Measurements from ENCODE around the gene TOLLIP.

The TOLLIP gene

DNA sequence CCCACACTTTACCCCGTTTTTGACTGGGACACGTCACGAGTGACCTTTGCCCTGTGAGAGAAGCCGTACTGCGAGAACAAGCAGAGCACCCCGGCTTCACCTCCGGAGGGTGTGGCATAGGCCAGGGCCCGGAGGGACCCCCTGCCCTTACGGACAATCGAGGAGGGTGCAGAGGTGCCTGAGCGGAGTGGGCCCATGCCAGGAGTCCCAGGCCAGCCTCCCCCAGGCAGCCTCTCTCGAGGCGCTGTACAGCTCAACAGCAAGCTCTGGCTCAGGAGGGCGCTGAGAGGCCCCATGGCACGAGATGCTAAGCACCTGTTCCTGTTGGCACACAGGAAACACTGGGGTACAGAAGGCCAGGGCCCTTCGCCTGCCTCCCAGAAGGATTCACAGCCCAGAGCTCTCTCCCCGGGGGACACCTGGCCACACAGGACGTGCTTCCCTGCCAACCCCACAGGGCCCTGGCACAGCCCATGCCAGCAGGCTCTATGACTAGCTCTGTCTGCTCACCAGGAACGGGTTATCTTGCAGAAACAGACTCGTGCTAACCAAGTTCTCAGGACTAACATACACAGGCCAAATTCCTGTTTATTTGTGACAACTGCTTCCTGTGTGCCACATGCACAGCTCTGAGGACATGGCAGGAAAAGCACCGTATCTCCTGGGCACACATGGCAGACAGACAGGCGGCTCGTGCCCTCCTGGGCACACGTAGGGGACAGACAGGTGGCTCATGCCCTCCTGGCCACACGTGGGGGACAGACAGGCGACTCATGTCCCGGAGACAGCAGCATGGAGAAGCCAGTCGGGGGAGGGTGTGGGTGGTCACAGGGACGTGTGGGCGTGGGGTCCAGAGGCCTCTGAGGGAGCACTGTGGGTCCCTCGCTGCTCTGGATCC lies 11.6 kb downstream of the TOLLIP start:
- TF ChIP-seq MAX (IDR thresholded peaks at IDR 0.05; ENCODE audit: low read depth, low read length): no peak
- no peak overlapping the region for H3K4me3 ChIP-seq (ENCODE audit: low read depth, low read length)

DNA sequence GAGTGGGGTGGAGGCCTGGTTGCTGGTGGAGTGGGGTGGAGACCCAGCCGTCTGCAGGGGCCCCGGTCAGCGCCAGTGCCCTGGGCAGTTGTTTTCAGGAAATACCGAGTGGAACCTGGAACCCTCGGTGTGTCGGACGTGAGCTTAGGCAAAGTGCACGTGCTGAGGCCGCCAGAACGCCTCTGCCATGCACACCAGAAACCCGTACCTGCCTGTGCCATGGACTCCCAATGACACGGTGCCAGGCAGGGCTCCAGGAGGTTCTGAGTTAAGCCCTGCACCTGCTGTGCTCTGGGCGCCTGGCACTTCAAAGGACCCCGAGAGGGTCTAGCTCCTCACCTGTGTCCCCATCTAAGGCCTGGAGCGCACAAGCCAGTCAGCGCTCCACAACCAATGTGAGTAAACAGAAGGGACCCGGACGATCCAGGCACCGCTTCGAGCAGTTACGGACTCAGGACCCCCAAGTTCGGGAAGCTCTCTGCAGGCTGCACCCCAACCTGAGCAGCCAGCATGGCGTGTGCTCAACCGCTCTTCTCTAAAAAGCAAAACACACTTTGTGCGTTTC lies 12.3 kb downstream of the TOLLIP start:
- TF ChIP-seq POLR2A (IDR thresholded peaks at IDR 0.05; ENCODE audit: extremely low read depth, insufficient read length) (no peak), CTCF (IDR thresholded peaks at IDR 0.05; ENCODE audit: low read depth, low read length) (no peak), MYC (IDR thresholded peaks at IDR 0.05; ENCODE audit: low read depth, low read length) (no peak), MAX (IDR thresholded peaks at IDR 0.05; ENCODE audit: low read depth, low read length) (no peak)
- no peak overlapping the region for H3K4me3 ChIP-seq (ENCODE audit: low read depth, low read length)
- no peak for DNase-seq (ENCODE audit: low read depth)

More for the DNA sequence above, 11.6 kb downstream of the TOLLIP start:
- no peak for DNase-seq (ENCODE audit: low read depth)

- TF ChIP-seq MAX (IDR thresholded peaks at IDR 0.05; ENCODE audit: low read depth, low read length): no peak
- TF ChIP-seq CTCF (IDR thresholded peaks at IDR 0.05; ENCODE audit: low read depth, low read length): no peak
- no peak for TF ChIP-seq MYC (IDR thresholded peaks at IDR 0.05; ENCODE audit: low read depth, low read length)
- TF ChIP-seq POLR2A (IDR thresholded peaks at IDR 0.05; ENCODE audit: extremely low read depth, insufficient read length): no peak
- no peak overlapping the region for H3K4me3 ChIP-seq (ENCODE audit: low read depth, low read length)
- DNase-seq (ENCODE audit: low read depth): no peak
Measured at GRCh38 chr11:1296287-1296686, 13.1 kb downstream of the TOLLIP start.

DNA sequence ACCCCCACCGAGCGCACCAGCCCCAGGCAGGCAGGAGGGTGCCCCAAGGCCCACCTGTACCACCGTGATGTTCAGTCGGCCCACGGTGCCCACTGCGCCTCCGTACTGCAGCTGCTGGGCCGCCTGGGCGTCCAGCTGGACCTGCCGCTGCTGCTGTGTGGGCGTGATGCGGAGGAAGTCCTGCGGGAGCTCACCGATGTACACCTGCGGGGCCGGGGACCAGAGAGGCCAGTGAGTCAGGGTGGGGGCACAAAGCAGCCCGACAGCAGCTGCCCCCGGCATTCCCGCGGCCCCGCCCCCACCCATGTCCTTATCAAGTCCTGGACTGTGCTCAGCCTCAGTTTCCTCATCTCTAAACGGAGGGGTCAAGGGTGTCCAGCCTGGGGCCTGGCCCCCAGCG lies 13.8 kb downstream of the TOLLIP start:
- no peak overlapping the region for H3K4me3 ChIP-seq (ENCODE audit: low read depth, low read length)
- TF ChIP-seq MYC (IDR thresholded peaks at IDR 0.05; ENCODE audit: low read depth, low read length) (no peak), POLR2A (IDR thresholded peaks at IDR 0.05; ENCODE audit: extremely low read depth, insufficient read length) (no peak), CTCF (IDR thresholded peaks at IDR 0.05; ENCODE audit: low read depth, low read length) (no peak), MAX (IDR thresholded peaks at IDR 0.05; ENCODE audit: low read depth, low read length) (no peak)
- DNase-seq (ENCODE audit: low read depth): no peak

DNA sequence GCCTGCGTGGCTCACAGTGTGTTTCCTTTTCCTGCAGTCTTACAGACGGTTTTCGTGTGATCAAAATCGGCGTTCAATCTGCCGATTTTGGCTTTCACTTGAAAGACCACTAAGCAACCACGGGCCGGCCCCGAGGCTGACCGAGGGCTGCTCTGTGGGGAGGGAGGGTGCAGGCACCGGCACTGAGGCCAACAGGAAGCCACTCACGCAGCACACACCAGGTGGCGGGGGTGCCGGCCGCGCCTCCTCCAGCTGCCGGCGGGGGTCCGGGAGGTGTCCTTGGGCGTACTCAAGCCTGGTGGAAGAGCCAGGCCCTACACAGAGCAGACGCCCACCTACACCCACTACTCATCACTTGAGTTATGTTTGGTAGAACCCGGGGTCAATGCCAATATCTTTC lies 14.3 kb downstream of the TOLLIP start:
- no peak overlapping the region for H3K4me3 ChIP-seq (ENCODE audit: low read depth, low read length)
- DNase-seq (ENCODE audit: low read depth): no peak
- no peak for TF ChIP-seq POLR2A (IDR thresholded peaks at IDR 0.05; ENCODE audit: extremely low read depth, insufficient read length)
- TF ChIP-seq MYC (IDR thresholded peaks at IDR 0.05; ENCODE audit: low read depth, low read length): no peak
- TF ChIP-seq CTCF (IDR thresholded peaks at IDR 0.05; ENCODE audit: low read depth, low read length): no peak
- no peak for TF ChIP-seq MAX (IDR thresholded peaks at IDR 0.05; ENCODE audit: low read depth, low read length)

- TF ChIP-seq POLR2A (IDR thresholded peaks at IDR 0.05; ENCODE audit: extremely low read depth, insufficient read length): no peak
- no peak for TF ChIP-seq CTCF (IDR thresholded peaks at IDR 0.05; ENCODE audit: low read depth, low read length)
- no peak for TF ChIP-seq MAX (IDR thresholded peaks at IDR 0.05; ENCODE audit: low read depth, low read length)
- DNase-seq (ENCODE audit: low read depth): no peak
- H3K4me3 ChIP-seq (ENCODE audit: low read depth, low read length): no peak overlapping the region
Measured at GRCh38 chr11:1293619-1294015, 15.8 kb downstream of the TOLLIP start.
